C4-2B (cell line): ENCODE measurements around the gene ITPR1.

Experiments
- H3K27ac ChIP-seq: fragments of 450-650 bp; 2 replicates; pipeline ENCODE4 v1.5.1; 2017
- ZFX ChIP-seq: fragments of 450-650 bp; IDR thresholded peaks from 2 replicates; pipeline ENCODE4 v1.6.1; 2017
- TF ChIP-seq, protein P1 (sequence below): fragments of 450-650 bp; conservative IDR thresholded peaks from 2 replicates; pipeline ENCODE4 v1.5.1; 2017; ENCODE audit warnings: mild to moderate bottlenecking

ITPR1 gene

DNA sequence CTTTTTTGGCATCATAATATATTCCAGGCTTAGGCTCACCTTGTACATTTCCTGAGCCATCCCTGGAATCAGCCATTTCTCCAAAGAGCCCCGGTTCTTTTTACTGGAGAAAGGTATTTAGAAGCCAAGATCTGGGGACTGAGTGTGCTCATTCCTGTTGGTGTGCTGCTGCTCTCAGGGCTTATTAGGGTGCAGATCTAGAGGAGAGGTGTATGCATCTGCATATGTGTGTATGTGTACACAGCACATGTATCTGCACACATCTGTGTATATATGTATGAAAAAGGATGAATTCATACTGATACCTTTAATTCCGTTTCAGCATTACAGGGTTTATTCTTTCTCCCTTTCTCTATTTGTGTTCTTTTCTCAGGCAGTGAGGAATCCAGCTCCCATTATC lies 324.0 kb downstream of the ITPR1 start:
- no peak for TF ChIP-seq ZFX
- TF ChIP-seq, protein P1, sequence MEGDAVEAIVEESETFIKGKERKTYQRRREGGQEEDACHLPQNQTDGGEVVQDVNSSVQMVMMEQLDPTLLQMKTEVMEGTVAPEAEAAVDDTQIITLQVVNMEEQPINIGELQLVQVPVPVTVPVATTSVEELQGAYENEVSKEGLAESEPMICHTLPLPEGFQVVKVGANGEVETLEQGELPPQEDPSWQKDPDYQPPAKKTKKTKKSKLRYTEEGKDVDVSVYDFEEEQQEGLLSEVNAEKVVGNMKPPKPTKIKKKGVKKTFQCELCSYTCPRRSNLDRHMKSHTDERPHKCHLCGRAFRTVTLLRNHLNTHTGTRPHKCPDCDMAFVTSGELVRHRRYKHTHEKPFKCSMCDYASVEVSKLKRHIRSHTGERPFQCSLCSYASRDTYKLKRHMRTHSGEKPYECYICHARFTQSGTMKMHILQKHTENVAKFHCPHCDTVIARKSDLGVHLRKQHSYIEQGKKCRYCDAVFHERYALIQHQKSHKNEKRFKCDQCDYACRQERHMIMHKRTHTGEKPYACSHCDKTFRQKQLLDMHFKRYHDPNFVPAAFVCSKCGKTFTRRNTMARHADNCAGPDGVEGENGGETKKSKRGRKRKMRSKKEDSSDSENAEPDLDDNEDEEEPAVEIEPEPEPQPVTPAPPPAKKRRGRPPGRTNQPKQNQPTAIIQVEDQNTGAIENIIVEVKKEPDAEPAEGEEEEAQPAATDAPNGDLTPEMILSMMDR: no peak

GRCh38 chr3:4818164-4818563 lies 325.0 kb downstream of the ITPR1 start:
- TF ChIP-seq ZFX: no peak
- TF ChIP-seq, protein P1: no peak
- no peak overlapping the region for H3K27ac ChIP-seq

More for the DNA sequence above, 324.0 kb downstream of the ITPR1 start:
- no peak overlapping the region for H3K27ac ChIP-seq

- no peak overlapping the region for H3K27ac ChIP-seq
- TF ChIP-seq, protein P1: no peak
- no peak for TF ChIP-seq ZFX
Observed at GRCh38 chr3:4818986-4819693, 326.0 kb downstream of the ITPR1 start.

- TF ChIP-seq ZFX: no peak
- TF ChIP-seq, protein P1: no peak
- no peak overlapping the region for H3K27ac ChIP-seq
Observed at GRCh38 chr3:4819746-4820145, 326.6 kb downstream of the ITPR1 start.

- no peak overlapping the region for H3K27ac ChIP-seq
Observed at GRCh38 chr3:4820296-4821121, 327.4 kb downstream of the ITPR1 start.

GRCh38 chr3:4821338-4821737 lies 328.2 kb downstream of the ITPR1 start:
- TF ChIP-seq ZFX: no peak
- no peak overlapping the region for H3K27ac ChIP-seq

More at GRCh38 chr3:4820296-4821121, 327.4 kb downstream of the ITPR1 start:
- no peak for TF ChIP-seq ZFX
- TF ChIP-seq, protein P1: no peak

GRCh38 chr3:4821975-4822374 lies 328.8 kb downstream of the ITPR1 start:
- H3K27ac ChIP-seq: no peak overlapping the region
- TF ChIP-seq ZFX: no peak
- TF ChIP-seq, protein P1: no peak
